GM12864 (cell line): ENCODE results near the gene DVL2.

ENCODE experiments used
- DNase-seq: peaks from one replicate; pipeline ENCODE4 v3.0.0-alpha.2; 2011; ENCODE audit warnings: low read depth
- H3K4me3 ChIP-seq: 2 replicates; pipeline ENCODE4 v1.5.1; 2011; ENCODE audit warnings: mild to moderate bottlenecking, low read depth, low read length, control low read depth
- TF ChIP-seq, protein P1 (sequence below): IDR thresholded peaks from 2 replicates; pipeline ENCODE4 v1.5.1; 2011; ENCODE audit warnings: low read depth, mild to moderate bottlenecking, moderate library complexity, low read length, control low read depth, inconsistent platforms; ENCODE audit errors: missing control alignments

The DVL2 gene

DNA sequence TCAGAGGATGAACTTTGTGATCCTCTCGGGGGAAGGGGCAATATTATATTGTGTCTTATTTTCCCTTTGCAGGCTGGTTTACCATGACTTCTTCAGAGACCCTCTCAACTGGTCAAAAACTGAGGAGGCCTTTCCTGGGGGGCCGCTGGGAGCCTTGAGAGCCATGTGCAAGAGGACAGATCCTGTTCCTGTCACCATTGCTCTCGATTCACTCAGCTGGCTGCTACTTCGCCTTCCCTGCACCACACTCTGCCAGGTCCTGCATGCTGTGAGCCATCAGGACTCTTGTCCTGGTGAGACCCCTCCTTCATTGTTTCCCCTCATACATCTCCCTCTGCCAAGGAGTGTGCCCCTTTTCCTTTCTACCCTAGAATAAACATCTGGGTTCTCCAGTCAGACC lies 20.2 kb upstream of the DVL2 start:
- H3K4me3 ChIP-seq, result no peak overlapping the region
- no peak for DNase-seq
- TF ChIP-seq, protein P1, sequence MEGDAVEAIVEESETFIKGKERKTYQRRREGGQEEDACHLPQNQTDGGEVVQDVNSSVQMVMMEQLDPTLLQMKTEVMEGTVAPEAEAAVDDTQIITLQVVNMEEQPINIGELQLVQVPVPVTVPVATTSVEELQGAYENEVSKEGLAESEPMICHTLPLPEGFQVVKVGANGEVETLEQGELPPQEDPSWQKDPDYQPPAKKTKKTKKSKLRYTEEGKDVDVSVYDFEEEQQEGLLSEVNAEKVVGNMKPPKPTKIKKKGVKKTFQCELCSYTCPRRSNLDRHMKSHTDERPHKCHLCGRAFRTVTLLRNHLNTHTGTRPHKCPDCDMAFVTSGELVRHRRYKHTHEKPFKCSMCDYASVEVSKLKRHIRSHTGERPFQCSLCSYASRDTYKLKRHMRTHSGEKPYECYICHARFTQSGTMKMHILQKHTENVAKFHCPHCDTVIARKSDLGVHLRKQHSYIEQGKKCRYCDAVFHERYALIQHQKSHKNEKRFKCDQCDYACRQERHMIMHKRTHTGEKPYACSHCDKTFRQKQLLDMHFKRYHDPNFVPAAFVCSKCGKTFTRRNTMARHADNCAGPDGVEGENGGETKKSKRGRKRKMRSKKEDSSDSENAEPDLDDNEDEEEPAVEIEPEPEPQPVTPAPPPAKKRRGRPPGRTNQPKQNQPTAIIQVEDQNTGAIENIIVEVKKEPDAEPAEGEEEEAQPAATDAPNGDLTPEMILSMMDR, result no peak

DNA sequence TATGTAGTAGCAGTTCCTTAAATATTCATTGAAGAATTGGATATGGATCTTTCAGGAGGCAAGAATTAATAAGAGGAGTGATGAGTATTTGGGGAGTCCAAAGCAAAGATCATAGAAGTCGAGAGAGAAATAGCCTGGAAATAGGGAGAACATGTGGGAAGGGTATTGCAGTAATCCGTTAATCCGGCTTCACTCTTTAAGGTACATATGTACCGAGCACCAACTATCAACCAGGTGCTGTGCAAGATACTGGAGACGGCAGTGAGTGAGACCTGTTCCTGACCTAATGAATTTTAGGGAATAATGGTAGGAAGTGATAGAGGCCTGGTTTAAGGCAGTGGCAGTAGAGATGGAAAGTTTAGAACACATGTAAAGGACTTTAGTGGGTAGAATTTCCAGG lies 18.8 kb upstream of the DVL2 start:
- H3K4me3 ChIP-seq, result peak overlapping the region; percentile 77
- no peak for DNase-seq
- TF ChIP-seq, protein P1, result no peak

DNA sequence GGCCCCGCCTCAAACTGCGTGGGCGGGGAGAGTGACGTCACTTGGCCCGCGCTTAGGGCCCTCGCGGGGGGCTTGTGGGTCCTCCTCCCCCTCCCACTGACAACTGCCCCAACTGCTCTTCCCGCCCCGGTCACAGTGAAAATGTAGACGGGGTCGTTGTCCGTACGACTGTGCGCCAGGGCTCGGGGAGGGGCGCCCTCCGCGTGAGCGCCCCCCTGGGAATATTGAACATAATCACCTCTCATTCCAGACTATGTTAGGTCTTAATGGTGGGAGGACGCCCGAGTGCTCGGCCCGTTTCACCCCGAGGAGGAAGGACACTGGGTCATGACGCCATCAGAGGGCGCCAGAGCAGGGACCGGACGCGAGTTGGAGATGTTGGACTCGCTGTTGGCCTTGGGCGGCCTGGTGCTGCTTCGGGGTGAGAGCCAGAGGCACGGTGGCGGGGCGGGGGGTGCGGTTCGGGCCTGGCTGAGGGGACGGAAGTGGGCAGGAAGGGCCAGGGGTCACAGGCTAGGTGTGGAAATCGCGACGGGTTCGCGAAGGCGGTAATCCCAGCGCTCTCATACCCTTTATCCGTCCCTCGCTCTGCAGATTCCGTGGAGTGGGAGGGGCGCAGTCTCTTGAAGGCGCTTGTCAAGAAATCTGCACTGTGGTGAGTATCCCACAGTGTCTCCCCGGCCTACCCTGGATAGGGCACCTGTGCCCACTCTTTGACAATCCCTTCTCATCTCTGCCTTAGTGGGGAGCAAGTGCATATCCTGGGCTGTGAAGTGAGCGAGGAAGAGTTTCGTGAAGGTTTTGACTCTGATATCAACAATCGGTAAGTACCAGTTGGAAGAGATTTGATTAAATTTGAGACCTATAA lies 18.1 kb upstream of the DVL2 start, which contains the start of gene ELP5:
Gene ELP5 (plus strand): TSS at position 40 of the 868 bp plus-strand sequence. CDS start 336 bp downstream, at position 376.
- TF ChIP-seq, protein P1, result peak; percentile 24
- H3K4me3 ChIP-seq, result peak within 1 kb of the TSS; percentile 77
- DNase-seq, result peak; percentile 80

DNA sequence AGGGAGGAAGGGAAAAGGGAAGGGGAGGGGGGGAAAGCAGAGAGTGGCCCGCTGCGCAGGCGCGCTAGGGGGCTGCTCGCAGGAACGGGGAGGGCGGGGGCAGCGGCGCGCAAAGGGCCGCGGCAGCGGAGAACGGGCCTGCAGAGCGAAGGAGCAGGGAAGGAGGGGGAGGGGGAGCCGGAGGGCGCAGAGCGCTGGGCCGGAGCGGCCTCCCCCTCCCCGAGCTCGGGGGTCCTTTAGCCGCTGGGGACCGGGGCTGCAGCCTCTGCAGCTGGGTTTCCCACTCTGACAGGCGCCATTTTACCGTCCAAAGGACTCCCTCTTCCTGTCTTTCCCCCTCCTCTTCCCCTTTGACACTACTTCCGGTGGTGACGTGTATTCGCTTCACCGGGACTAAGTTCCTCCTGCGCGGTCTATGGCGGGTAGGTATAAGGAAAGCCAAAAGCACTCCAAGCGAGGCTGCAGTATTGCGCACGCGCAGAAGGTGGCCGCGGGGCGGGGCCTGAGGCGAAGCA lies 17.4 kb upstream of the DVL2 start, which contains the start of gene CTDNEP1:
Gene CTDNEP1 (minus strand): TSS at position 74 of the 515 bp plus-strand sequence. CDS start 438 bp downstream, outside the sequence.
- peak within 1 kb of the TSS; percentile 77 for H3K4me3 ChIP-seq
- TF ChIP-seq, protein P1, result no peak
- peak; percentile 98 for DNase-seq

DNA sequence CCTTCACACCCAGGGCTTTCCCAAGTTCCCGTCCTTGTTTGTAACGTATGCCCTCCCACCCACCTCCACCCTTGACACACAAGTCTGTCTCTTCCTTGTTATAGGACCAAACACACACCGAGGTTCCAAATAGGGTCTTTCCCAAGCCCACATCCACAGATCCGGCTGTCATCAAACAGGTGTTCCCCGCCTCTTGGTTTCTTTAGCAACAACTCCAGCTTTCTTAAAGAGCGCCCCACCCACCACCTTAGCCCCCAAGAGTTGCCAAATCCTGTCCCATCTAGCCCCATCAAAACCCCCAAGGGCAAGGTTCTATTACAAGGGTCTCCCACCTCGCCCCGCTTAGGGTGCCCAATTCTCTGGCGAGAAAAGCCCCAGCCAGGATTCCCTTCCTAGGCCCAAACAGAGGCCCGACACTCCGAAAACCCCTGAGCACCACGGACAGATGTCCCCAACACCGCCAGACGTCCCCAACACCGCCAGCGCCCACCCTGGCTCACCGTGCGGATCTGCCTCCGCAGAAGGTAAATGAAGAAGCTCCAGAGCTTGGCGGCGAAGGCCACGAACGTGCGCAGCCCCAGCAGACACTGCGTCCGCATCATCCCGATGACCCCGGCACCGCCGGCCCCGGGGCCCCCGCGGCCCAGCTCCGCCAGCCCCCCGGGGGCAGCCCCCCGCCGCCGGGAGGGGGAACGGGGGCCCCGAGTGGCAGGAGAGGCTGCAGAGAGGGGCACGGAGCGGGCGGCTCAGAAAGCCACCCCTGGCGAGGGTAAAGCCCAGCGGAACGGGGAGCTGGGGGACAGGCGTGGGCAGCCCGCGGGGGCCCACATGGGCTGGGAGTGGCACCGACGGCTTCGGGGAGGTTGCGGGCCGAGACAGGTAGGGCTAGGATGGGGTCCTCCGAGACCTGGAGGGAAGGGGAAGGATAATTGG lies 16.6 kb upstream of the DVL2 start:
- TF ChIP-seq, protein P1, result no peak
- DNase-seq, result no peak
- H3K4me3 ChIP-seq, result peak overlapping the region; percentile 77

DNA sequence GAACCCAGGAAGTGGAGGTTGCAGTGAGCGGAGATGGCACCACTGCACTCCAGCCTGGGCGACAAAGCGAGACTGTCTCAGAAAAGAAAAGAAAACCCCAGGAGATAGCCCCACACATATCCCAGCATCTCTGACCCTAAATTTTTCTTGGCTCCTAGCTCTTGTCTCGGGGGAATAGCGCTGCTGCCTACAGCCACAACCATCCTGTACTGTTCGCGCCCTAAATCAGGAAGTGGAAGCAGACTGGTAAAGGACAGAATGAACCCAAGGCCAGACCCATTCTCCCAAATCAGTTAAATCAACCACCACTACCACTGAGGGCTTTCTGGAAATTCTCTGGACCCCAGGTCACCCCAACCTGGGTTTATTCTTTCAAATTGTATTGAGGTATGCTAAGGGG lies 15.5 kb upstream of the DVL2 start:
- DNase-seq, result no peak
- TF ChIP-seq, protein P1, result no peak
- peak overlapping the region; percentile 77 for H3K4me3 ChIP-seq
